ENCODE results near the gene CHMP4B.
A peak's percentile ranks its signal among the peaks of the same experiment; 100 is the strongest.

CHMP4B gene, protein sequence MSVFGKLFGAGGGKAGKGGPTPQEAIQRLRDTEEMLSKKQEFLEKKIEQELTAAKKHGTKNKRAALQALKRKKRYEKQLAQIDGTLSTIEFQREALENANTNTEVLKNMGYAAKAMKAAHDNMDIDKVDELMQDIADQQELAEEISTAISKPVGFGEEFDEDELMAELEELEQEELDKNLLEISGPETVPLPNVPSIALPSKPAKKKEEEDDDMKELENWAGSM

DNA sequence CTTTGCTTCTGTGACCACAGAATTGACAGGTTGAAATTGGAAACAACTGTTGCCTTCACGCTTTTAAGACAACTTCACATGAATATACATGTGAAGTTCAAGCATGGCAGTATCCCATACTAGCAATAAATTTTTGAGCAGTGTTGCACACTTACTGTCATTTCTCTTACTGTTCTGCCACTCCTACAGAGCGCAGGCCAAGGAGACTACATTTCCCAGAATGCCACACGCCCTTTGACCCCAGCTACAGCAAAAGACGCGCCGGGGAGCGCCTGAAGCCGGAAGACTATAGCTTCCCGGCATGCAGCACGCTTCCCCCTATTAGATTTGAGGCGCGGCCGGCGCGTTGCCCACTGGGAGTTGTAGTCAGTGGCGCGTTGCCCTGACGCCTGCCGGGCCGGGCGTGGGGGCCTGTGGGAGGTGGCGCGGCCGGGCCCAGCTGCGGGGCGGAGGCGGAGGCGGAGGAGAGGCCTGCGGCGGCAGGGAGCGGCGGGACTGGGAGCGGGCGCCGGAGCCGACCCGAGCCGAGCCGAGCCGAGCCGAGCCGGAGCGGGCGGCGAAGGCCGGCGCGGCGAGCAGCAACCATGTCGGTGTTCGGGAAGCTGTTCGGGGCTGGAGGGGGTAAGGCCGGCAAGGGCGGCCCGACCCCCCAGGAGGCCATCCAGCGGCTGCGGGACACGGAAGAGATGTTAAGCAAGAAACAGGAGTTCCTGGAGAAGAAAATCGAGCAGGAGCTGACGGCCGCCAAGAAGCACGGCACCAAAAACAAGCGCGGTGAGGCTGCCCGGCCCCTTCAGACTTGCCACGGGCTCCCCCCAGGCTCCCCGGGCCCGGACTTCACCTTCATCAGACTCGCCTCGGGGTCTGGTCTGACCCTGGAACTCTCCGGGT is at the start of gene CHMP4B:
Gene CHMP4B, plus strand, starts transcription at position 464 of the 891 bp plus-strand sequence. Its CDS starts 121 bp downstream, at position 585.
- peak; percentile 98 for DNase-seq (ENCODE audit: low spot score)

DNA sequence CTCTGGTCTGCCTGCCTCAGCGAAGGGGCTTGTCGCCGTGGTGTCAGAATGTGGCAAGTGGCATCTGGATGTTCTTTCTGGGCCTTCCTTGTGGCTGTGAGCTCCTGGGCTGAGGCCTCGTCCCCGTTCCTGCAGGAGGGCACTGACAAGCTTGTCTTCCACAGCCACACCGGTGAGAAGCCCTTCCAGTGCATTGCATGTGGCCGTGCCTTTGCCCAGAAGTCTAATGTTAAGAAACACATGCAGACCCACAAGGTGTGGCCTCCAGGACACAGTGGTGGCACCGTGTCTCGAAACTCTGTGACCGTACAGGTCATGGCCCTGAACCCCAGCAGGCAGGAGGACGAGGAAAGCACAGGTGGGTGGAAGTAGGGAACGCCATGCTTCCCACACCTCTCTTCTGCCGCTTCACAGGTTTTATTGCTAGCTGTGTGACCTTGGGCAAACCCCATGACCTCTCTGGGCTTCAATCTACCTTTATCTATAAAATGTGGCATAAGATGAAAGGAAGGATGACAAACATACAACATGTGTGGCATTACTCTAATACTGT is 49.4 kb upstream of the CHMP4B start:
- DNase-seq (ENCODE audit: low spot score): no peak

DNA sequence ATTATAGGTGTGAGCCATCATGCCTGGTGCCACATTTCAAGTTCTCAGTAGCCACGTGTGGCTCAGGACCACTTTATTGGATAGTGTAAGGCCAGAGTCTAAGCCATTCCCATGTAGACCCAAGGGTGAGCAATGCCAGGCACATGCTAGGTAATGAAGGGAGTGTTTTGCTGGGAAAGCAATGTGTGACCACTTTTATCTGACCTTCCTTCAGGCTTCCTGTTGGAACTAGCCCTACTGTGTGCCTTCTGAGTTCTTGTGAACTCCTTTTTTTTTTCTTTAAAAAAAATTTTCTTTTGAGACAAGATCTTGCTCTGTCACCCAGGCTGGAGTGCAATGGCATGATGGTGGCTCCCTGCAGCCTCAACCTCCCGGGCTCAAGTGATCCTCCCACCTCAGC is 46.0 kb upstream of the CHMP4B start:
- no peak for DNase-seq (ENCODE audit: low spot score)

DNA sequence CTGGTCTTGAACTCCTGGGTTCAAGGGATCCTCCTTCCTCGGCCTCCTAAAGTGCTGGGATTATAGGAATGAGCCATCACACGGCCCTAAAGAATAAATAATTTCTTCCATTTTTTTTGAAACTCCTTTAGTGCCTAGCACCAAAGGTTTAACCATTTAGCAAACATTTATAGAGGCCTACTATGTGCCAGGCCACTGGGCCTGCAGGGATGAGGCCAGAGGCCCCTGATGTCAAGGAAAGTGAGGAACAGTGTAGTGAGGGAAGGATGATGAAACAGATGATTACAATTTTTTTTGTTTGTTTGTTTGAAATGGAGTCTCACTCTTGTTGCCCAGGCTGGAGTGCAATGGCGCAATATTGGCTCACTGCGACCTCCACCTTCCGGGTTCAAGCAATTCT is 45.6 kb upstream of the CHMP4B start:
- DNase-seq (ENCODE audit: low spot score): no peak

DNA sequence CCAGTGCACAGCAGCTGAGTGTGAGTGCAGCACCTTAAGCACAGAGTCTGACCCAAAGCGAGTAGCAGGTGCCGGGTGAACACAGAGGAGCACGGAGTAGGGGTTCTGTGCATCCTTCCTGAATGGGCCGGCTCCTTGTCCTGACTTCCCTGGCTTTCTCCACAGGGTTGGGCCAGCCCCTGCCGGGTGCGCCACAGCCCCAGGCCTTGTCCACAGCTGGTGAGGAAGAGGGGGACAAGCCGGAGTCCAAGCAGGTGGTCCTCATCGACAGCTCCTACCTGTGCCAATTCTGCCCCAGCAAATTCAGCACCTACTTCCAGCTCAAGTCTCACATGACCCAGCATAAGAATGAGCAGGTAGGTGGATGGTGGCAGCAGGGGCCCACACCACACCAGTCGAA is 44.5 kb upstream of the CHMP4B start:
- DNase-seq (ENCODE audit: low spot score): no peak

DNA sequence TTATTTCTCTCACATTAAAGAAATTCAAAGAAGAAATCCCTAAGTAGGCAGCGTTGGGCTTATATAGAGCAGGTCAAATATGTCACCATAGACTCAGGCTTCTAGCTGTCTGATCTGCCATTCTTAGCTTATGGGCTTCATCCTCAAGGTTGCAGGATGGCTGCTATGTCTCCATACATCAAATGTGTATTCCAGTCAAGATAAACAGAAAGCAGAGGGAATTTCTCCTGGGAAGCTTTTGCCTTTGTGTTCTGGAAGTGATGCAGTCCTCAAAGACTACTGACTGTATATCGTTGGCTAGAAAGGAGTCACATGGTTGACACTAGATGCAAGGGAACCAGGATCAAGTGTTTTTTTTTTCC is 43.4 kb upstream of the CHMP4B start:
- DNase-seq (ENCODE audit: low spot score): no peak

DNA sequence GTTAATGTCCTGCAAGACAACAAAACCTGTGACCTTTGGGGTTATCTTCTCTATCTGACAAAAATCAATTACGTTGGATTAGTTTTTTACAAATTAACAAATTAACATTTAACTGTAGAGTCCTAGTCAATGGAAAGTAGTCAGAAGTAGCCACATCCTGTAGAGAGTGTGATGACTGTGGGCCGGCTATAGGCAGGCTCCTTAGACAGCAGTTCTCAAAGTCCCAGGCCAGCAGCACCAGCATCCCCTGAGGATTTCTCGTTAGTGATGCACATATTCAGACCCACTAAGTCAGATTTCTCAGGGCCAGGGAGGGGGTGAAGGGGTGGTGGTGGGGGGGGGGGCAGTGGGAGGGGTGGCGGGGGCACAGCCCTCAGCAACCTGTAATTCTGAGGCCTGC is 42.1 kb upstream of the CHMP4B start:
- no peak for DNase-seq (ENCODE audit: low spot score)

DNA sequence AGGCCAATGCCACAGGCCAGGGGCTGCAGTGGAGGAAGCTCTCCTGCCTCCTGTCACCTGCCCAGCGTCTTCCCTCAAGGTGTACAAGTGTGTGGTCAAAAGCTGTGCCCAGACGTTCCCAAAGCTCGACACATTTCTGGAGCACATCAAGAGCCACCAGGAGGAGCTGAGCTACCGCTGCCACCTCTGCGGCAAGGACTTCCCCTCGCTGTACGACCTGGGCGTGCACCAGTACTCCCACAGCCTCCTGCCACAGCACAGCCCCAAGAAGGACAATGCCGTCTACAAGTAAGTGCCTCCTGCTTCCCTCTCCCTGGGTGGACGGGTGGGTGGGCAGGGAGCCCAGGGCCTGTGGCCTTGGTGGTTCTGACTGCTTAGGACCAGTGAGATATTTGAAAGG is 41.1 kb upstream of the CHMP4B start:
- no peak for DNase-seq (ENCODE audit: low spot score)

DNA sequence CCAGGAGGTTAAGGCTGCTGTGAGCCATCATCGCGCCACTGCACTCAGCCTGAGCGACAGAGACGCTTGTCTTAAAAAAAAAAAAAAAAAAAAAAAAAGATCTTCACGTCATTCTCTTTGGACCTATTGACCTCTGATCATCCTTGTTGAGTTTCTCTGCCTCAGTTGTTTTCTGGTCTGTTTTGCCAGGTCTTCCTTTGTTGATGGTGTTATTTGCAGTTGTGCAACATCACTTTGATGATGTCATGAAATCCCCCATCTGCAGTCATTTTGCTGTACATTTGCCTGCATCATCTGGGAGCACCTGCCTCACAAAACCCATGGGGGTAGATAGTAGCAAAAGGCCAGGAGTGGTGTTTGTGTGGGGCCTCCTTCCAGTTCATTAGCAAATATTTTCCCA is 39.2 kb upstream of the CHMP4B start:
- DNase-seq (ENCODE audit: low spot score): no peak

DNA sequence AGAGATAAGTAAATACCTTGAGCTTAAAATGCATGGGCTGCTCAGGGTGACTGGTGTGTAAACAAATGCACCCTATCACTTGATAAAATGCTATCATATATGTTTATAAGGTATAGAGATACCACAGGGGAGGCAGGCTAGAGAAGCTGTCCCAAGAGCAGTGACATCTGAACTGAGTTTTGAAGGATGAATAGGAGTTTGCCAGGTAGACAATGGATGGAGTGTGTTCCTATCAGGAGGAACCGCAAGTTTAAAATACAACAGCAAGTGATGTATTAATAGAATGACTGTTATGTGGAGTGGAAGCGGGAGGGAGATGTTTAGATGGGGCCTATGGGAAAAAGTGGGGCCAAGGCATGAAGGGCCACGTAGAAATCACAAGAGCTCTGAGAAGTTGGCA is 38.7 kb upstream of the CHMP4B start:
- no peak for DNase-seq (ENCODE audit: low spot score)

DNA sequence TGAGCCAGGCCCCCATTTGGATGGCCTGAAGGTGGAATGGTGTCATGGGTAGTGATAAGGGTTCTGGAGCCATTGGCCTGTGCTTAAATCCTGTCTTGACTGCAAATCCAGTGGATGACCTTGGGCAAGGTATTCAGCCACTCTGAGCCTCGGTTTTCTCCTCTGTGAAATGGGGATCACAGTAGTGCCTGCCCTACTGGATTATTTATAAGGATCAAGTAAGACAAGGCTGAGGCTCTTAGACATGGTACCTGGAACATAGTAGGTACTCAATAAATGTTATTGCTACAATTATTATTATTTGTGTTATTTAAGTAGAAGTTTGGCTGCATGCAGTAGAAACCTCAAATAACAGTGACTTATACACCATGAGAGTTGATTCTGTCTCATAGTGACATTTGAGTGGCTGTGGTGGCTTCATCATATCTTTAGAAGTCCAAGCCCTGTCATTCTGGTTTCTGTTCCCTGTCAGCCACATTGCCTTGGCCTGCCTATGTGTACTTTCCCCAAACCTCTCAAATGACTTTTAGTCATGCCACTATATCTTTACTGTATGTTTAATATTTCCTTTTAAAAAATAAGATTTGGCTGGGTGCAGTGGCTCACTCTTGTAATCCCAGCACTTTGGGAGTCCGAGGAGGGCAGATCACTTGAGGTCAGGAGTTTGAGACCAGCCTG is 37.6 kb upstream of the CHMP4B start:
- no peak for DNase-seq (ENCODE audit: low spot score)

DNA sequence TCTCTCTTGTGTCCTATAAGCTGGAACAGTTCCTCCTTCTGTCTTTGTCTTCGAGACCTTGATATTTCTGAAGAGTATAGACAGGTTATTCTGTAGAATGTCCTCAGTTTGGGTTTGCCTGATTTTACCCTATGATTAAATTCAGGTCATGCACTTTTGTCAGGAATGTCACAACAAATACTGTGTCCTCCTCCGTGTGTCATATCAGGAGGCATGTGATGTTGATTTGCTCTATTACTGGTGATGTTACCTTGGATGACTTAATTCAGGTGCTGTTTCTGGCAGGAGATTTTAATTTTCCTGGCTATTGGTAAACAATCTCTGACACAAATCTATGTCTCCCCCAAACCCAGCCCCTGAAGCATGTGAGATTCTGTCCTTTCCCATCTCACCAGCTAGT is 33.3 kb upstream of the CHMP4B start:
- no peak for DNase-seq (ENCODE audit: low spot score)

DNA sequence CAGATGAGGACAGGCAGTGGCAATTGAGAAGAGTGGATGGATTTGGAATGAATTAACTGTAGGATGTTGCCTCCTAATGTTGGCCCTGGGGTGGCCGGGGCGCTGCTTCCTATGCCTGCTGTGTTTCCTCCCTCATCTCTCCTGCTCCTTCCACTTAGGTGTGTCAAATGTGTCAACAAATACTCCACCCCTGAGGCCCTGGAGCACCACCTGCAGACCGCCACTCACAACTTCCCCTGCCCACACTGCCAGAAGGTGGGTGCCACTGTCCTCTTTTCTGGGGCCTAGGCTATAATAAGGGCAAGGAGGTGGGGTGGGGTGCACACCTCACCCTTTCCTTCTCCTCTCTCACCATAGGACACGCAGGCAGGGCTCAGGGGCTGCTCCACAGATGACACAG is 30.0 kb upstream of the CHMP4B start:
- DNase-seq (ENCODE audit: low spot score): no peak

DNA sequence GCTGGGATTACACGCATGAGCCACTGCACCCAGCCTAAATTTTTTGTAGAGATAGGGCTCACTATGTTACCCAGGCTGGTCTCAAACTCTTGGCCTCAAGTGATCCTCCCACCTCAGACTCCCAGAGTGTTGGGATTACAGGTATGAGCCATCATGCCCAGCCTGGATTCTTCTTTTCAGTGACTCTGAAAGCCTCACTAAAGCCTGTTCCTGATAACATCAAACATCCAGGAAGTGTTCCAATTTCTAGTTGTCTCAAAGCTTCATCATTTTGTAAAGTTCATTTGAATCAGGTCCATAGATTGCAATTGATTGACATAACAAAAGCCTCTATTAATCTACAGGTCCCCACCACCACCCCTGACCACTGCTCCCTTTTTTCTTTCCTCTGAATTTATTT is 29.2 kb upstream of the CHMP4B start:
- no peak for DNase-seq (ENCODE audit: low spot score)

DNA sequence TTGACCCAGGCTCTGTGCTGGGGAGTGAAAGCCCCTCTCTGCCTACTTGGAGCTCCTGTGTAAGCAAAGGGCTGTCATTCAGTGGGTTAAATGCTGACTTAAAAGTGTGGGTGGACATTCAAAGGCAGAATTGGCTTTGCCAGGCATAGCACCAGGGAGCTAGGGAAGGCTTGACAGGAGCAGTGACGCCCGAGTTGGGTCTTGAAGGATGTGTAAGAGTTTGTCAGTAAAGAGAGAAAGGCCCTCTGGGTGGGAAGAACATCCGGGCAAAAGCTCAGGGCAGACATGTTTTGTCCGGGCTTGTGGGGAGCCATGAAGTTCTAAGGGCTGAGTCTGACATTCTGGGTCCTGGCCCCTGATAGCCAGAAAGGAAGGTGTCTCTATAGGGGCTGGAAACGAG is 27.9 kb upstream of the CHMP4B start:
- DNase-seq (ENCODE audit: low spot score): no peak

DNA sequence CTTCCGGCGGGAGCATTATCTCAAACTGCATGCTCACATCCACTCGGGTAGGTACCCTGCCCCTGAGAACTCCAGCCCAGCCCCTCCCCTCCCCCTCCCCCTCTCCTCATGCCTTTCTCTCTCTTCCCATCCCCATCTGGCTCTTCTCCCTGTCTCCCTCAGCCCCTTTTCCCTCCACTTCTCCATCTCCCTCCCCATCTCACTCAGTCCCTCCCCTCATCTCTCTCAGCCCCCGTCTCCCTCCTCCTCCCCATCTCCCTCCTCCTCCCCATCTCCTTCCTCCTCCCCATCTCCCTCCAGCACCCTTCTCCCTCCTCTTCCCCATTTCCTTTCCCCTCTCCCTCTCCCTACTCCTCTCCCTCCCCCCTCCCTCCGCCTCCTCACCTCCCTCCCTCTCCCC is 27.3 kb upstream of the CHMP4B start:
- no peak for DNase-seq (ENCODE audit: low spot score)

DNA sequence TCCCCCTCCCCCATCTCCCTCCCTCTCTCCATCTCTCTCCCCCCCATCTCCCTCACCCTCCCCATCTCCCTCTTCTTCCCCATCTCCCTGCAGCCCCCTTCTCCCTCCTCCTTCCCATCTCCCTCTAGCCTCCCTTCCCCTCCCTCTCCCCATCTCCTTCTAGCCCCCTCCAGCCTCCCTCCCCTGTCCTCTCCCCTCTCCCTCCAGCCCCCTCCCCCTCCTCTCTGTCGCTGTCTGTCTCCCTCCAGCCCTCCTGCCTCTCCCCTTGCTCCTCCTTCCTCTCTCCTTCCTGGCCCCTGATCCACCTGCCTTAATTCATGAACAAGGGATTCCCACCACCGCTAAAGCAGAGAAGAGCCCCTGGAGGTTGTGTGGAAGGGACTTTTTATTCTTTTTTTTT is 26.9 kb upstream of the CHMP4B start:
- no peak for DNase-seq (ENCODE audit: low spot score)

DNA sequence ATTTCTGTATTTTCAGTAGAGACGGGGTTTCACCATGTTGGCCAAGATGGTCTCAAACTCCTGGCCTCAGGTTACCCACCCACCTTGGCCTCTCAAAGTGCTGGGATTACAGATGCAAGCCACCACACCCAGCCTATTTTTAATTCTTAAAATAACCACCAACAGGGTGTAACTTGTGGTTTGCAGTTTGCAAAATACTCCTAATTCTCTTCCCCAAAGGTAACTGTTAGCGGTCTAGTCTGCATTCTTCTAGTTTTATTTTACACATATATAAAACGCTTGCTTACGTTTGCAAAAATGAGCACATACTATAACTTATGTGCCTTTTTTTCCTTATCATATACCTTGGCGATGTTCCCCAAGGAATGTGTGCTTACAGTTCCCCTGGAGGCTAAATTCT is 25.6 kb upstream of the CHMP4B start:
- no peak for DNase-seq (ENCODE audit: low spot score)

DNA sequence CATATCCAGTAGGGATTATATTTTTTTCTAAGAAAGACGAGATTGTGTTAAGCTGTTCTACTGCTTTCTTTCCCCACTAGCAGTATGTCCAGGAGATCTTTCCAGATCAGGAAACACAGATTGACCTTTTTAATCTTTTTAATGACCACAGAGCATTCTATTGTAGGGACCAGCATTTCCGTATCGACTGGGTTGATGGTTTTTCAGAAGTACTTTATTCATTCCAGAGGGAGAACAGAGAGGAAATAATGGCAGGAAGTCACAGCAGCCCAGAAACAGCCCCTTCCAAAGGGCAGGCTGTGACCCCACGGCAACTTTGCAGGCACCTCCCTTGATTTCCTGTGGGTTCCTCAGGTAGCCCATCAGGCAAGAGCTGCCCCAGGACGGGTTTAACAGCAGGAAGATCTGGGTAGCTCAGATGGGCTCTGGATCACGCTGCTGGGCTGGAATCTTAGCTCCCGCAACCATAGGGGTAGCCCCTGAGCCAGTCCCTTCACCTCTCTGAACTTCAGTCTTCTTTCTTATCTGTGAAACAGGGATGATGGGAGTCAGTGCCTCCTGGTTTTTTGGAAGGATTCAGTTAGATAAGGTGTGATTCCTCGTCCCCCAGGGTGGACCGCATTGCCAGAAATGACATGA is 23.8 kb upstream of the CHMP4B start:
- no peak for DNase-seq (ENCODE audit: low spot score)

DNA sequence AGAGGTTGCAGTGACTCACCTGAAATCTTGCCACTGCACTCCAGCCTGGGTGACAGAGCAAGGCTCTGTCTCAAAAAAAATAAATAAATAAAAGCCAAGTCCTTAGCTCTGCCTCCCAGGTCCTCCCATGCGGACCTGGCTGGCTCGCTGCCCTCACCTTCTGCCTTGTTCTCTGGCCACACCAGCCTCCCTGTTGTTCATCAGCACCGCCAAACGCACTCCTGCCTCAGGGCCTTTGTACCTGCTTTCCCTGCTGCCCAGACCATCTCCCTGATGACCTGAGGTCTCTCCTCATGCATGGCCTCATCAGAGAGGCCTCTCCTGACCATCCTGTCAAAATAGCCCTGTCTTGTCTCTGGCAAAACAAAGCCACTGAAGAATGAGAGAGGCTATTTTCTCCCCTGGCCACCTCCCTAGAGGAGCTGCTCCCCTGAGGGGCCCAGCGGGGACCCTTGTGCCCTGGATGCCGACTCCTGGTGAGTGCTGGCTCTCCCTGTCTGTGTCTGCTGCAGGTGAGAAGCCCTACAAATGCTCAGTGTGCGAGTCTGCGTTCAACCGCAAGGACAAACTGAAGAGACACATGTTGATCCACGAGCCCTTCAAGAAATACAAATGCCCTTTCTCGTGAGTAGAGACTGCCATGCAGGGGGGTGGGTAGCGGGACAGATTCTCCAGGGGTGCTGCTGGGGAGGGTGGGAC is 22.6 kb upstream of the CHMP4B start:
- no peak for DNase-seq (ENCODE audit: low spot score)

DNA sequence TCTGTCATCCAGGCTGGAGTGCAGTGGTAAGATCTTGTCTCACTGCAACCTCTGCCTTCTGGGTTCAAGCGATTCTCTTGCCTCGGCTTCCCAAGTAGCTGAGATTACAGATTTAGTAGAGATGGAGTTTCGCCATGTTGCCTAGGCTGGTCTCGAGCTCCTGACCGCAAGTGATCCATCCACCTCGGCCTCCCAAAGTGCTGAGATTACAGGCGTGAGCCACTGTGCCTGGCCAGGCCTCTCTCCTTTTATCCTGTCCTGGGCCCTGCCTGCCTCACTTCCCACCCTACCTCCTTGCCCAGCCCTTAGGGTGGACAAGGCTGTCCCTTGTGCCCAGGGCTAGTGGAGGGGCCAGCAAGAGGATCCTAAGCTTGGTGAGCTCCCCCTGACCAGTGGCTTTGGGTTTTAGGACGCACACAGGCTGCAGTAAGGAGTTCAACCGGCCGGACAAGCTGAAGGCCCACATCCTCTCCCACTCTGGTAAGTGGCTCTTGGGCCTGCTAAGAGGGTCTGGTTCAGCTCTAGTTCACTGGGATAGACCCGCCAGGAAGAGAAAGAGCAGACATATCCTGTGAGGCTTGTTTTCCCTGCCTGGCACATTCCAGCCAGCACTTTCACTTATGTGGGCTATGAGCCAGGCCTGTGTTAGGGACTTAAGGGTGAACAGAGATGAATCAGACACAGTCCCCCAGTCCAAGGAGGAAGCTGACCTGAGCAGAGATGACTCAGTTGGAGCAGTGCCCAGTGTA is 21.9 kb upstream of the CHMP4B start:
- DNase-seq (ENCODE audit: low spot score): no peak

Data from cerebellar cortex (tissue), 1 donor.